Astrocyte (in vitro differentiated cells and primary cell): Measurements from ENCODE around the gene BAG3. TPM values are rescaled to one million over a fixed set of nuclear protein-coding genes. Genes with fewer than 3 reads are reported as not detected.
A peak's percentile ranks its signal among the peaks of the same experiment; 100 is the strongest.

Experiments used
- DNase-seq: peaks from one replicate; pipeline ENCODE4 v3.0.0-alpha.2; 2010; ENCODE audit warnings: low read depth
- FAIRE-seq: peaks from 2 replicates; lab custom pipeline; 2011; peaks lifted over from hg19 to GRCh38; lab: Jason Lieb, UNC
- H2AFZ ChIP-seq: 2 replicates; pipeline ENCODE4 v1.6.0; 2012; ENCODE audit warnings: low read depth, low read length, inconsistent platforms
- H3K27ac ChIP-seq: 2 replicates; pipeline ENCODE4 v1.5.1; 2011; ENCODE audit warnings: low read depth, low read length, inconsistent platforms
- H3K27me3 ChIP-seq: 2 replicates; pipeline ENCODE4 v1.6.0; 2011; ENCODE audit warnings: low read length, inconsistent platforms; ENCODE audit not compliant: insufficient read depth
- H3K36me3 ChIP-seq: 2 replicates; pipeline ENCODE4 v1.5.1; 2011; ENCODE audit warnings: low read length, inconsistent platforms; ENCODE audit not compliant: insufficient read depth
- H3K4me1 ChIP-seq: 2 replicates; pipeline ENCODE4 v1.5.1; 2011; ENCODE audit warnings: low read length, inconsistent platforms; ENCODE audit not compliant: insufficient read depth
- H3K4me2 ChIP-seq: 2 replicates; pipeline ENCODE4 v1.6.0; 2012; ENCODE audit warnings: low read length, inconsistent platforms
- H3K4me3 ChIP-seq: 2 replicates; pipeline ENCODE4 v1.5.1; 2011; ENCODE audit warnings: low read depth, mild to moderate bottlenecking, low read length, inconsistent platforms; ENCODE audit not compliant: insufficient read depth
- H3K79me2 ChIP-seq: 2 replicates; pipeline ENCODE4 v1.6.0; 2012; ENCODE audit warnings: mild to moderate bottlenecking, low read length, inconsistent platforms; ENCODE audit not compliant: insufficient read depth
- H3K9ac ChIP-seq: 2 replicates; pipeline ENCODE4 v1.6.0; 2012; ENCODE audit warnings: mild to moderate bottlenecking, low read length, inconsistent platforms
- H3K9me3 ChIP-seq: 2 replicates; pipeline ENCODE4 v1.5.1; 2012; ENCODE audit warnings: low read depth, mild to moderate bottlenecking, low read length, inconsistent platforms; ENCODE audit not compliant: insufficient read depth
- H4K20me1 ChIP-seq: 2 replicates; pipeline ENCODE4 v1.6.0; 2012; ENCODE audit warnings: low read length, inconsistent platforms; ENCODE audit not compliant: insufficient read depth
- H3K27ac Mint-ChIP-seq: one replicate; pipeline ENCODE4 v1.8.0; 2021; ENCODE audit warnings: mild to moderate bottlenecking, mixed read lengths; ENCODE audit not compliant: unreplicated experiment
- H3K27me3 Mint-ChIP-seq: one replicate; pipeline ENCODE4 v1.8.0; 2021; ENCODE audit warnings: low read depth, mixed read lengths; ENCODE audit not compliant: unreplicated experiment
- H3K36me3 Mint-ChIP-seq: one replicate; pipeline ENCODE4 v1.8.0; 2021; ENCODE audit warnings: low read depth, mixed read lengths; ENCODE audit not compliant: unreplicated experiment
- H3K4me1 Mint-ChIP-seq: one replicate; pipeline ENCODE4 v1.8.0; 2021; ENCODE audit warnings: low read depth, mixed read lengths; ENCODE audit not compliant: unreplicated experiment
- H3K4me3 Mint-ChIP-seq: one replicate; pipeline ENCODE4 v1.8.0; 2021; ENCODE audit warnings: mild to moderate bottlenecking, moderate library complexity, mixed read lengths; ENCODE audit not compliant: unreplicated experiment
- H3K9me3 Mint-ChIP-seq: one replicate; pipeline ENCODE4 v1.8.0; 2021; ENCODE audit warnings: mild to moderate bottlenecking, mixed read lengths; ENCODE audit not compliant: unreplicated experiment
- EZH2 ChIP-seq: IDR thresholded peaks from 2 replicates; pipeline ENCODE4 v1.6.1; 2012; ENCODE audit warnings: mild to moderate bottlenecking, low read length, inconsistent platforms; ENCODE audit not compliant: insufficient read depth
- total RNA-seq: library from RNA; stranded (reverse); gene quantifications from 2 replicates; pipeline ENCODE4 v1.2.1, GENCODE V29; 2021
- TF ChIP-seq, protein P1 (sequence below): IDR thresholded peaks from 2 replicates; pipeline ENCODE4 v1.5.1; 2011; ENCODE audit warnings: low read depth, mild to moderate bottlenecking, inconsistent platforms, low read length, moderate library complexity; ENCODE audit not compliant: insufficient read depth

Gene BAG3
- total RNA-seq, 1 donor from 2014 or later = 71.6 TPM

DNA sequence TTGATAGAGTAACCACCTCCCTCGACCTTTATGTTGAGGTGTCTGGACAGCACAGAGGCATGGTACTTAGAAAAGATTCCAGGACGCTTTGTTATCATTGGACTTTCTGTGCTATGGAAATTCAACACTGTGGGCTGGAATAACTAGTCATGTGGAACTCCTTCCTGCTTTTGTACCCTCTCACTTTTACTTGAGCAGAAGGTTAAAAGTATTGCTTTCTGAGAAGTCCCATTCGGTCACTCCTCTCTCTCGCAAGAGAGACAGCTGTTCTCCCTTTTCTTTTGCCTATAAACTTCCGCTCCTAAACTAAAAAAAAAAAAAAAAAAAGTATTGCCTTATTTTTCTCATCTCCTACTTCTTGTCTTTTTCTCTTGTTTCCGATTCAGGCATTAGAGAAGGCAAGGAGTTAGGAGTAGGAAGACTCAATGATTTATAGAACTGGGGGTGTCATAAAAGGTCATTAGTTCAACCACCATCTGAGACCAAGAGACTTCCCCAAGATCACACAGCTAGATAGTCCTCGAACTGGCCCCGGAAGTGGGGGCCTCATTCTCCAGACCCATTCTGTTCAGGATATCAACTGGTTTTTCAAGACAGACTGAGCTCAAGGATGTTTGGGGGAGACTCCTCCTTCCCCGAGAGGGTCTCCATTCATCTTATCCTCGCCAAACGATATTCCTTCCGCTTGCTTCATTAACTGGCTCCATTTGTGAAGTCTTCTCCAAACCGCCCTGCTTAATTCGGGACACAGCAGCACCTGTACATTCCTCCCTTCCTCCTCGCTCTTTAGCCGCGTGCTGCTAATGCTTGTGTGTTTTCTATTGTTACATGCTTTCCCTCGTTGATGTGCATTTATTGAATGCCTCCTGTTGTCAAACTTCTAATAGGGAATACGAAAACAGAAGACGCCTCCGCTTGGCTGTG is 73.7 kb downstream of the BAG3 start:
- Mint-ChIP-seq H3K36me3 (no peaks in the 10 kb centered on the region), H3K4me1 (peaks cover 29% of the 10 kb centered on the region), H3K27ac (peak overlapping the region; percentile 49), H3K27me3 (no peaks in the 10 kb centered on the region), H3K4me3 (peak overlapping the region; percentile 70), H3K9me3 (no peaks in the 10 kb centered on the region)
- Histone ChIP-seq H3K79me2 (peaks cover 35% of the 10 kb centered on the region), H3K36me3 (no peaks in the 10 kb centered on the region), H3K9ac (peak overlapping the region; percentile 85), H2AFZ (peak overlapping the region; percentile 82), H3K27me3 (no peaks in the 10 kb centered on the region), H3K9me3 (no peaks in the 10 kb centered on the region), H3K4me3 (peak overlapping the region; percentile 58), H4K20me1 (peaks cover 5% of the 10 kb centered on the region), H3K4me2 (peak overlapping the region; percentile 83), H3K27ac (peak overlapping the region; percentile 71), H3K4me1 (peaks cover 17% of the 10 kb centered on the region)
- no peak for FAIRE-seq
- TF ChIP-seq, protein P1, sequence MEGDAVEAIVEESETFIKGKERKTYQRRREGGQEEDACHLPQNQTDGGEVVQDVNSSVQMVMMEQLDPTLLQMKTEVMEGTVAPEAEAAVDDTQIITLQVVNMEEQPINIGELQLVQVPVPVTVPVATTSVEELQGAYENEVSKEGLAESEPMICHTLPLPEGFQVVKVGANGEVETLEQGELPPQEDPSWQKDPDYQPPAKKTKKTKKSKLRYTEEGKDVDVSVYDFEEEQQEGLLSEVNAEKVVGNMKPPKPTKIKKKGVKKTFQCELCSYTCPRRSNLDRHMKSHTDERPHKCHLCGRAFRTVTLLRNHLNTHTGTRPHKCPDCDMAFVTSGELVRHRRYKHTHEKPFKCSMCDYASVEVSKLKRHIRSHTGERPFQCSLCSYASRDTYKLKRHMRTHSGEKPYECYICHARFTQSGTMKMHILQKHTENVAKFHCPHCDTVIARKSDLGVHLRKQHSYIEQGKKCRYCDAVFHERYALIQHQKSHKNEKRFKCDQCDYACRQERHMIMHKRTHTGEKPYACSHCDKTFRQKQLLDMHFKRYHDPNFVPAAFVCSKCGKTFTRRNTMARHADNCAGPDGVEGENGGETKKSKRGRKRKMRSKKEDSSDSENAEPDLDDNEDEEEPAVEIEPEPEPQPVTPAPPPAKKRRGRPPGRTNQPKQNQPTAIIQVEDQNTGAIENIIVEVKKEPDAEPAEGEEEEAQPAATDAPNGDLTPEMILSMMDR = no peak
- no peak for TF ChIP-seq EZH2
- DNase-seq = peak; percentile 33

DNA sequence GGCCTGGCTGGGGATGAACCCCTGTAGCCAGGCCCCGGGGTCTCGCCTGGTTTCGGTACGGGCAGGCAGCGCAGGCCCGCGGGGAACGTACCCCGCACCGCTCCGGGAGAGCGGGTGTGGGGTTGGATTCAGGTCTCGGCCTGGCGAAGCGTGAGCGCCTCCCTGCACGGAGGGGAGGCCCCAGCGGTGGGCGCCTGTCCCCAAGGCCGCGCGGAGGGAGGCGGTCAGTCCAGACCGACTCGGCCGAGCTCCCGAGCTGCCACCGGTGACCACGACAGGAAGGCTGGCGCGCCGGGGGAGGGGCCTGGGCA is 74.3 kb downstream of the BAG3 start:
- peaks cover 29% of the 10 kb centered on the region for H3K4me1 Mint-ChIP-seq
- no peak for DNase-seq

More for the DNA sequence above, 74.3 kb downstream of the BAG3 start:
- peaks cover 17% of the 10 kb centered on the region for H3K4me1 ChIP-seq
- H3K27ac ChIP-seq = peak overlapping the region; percentile 71
- peaks cover 35% of the 10 kb centered on the region for H3K79me2 ChIP-seq
- H2AFZ ChIP-seq = peak overlapping the region; percentile 82
- peak overlapping the region; percentile 83 for H3K4me2 ChIP-seq
- no peaks in the 10 kb centered on the region for H3K36me3 Mint-ChIP-seq
- no peaks in the 10 kb centered on the region for H3K36me3 ChIP-seq
- H3K9me3 Mint-ChIP-seq = no peaks in the 10 kb centered on the region
- peaks cover 5% of the 10 kb centered on the region for H4K20me1 ChIP-seq
- H3K27me3 ChIP-seq = no peaks in the 10 kb centered on the region
- H3K4me3 Mint-ChIP-seq = peak overlapping the region; percentile 70
- peak overlapping the region; percentile 49 for H3K27ac Mint-ChIP-seq
- no peaks in the 10 kb centered on the region for H3K9me3 ChIP-seq
- H3K9ac ChIP-seq = peak overlapping the region; percentile 85
- FAIRE-seq = no peak
- H3K4me3 ChIP-seq = peak overlapping the region; percentile 58
- no peaks in the 10 kb centered on the region for H3K27me3 Mint-ChIP-seq
- TF ChIP-seq, protein P1 = no peak
- TF ChIP-seq EZH2 = no peak
